PFSK-1 (cell line): ENCODE data around the gene CTF1.

Source experiments
- POLR2AphosphoS5 ChIP-seq: IDR thresholded peaks from 2 replicates; pipeline ENCODE4 v1.6.1; 2012; ENCODE audit warnings: low read depth, mild to moderate bottlenecking, control low read depth, low read length, moderate library complexity
- TAF1 ChIP-seq: IDR thresholded peaks from 2 replicates; pipeline ENCODE4 v1.6.1; 2012; ENCODE audit warnings: low read length, control low read depth, borderline replicate concordance; ENCODE audit not compliant: insufficient read depth

- no peak for TF ChIP-seq TAF1
- TF ChIP-seq POLR2AphosphoS5, result no peak
Observed at GRCh38 chr16:30885196-30885595, 11.2 kb upstream of the CTF1 start.
